Anterior cingulate cortex (tissue), 58 donors: ENCODE data around the gene PIP5K1A.
A peak's percentile ranks its signal among the peaks of the same experiment; 100 is the strongest.

Experiments used
- DNase-seq, 58 donors: peaks; one replicate each; lab custom pipeline; 2025; lab: John Stamatoyannopoulos, UW

The PIP5K1A gene

DNA sequence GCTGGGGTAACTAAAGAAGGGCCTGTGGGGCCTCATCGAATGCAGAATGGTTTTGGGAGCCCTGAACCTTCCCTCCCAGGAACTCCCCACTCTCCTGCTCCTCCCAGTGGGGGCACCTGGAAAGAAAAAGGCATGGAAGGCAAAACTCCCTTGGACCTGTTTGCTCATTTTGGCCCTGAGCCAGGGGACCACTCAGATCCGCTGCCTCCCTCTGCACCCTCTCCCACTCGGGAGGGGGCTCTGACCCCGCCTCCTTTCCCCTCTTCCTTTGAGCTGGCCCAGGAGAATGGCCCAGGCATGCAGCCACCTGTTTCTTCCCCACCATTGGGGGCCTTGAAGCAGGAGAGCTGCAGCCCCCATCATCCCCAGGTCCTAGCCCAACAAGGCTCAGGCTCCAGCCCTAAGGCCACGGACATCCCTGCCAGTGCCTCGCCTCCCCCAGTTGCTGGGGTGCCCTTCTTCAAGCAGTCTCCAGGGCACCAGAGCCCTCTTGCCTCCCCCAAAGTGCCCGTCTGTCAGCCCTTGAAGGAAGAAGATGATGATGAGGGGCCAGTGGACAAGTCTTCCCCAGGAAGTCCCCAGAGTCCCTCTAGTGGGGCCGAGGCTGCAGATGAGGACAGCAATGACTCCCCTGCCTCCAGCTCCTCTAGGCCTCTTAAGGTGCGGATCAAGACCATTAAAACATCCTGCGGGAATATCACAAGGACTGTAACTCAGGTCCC, 88.4 kb downstream of the PIP5K1A start:
- no peak for DNase-seq

DNA sequence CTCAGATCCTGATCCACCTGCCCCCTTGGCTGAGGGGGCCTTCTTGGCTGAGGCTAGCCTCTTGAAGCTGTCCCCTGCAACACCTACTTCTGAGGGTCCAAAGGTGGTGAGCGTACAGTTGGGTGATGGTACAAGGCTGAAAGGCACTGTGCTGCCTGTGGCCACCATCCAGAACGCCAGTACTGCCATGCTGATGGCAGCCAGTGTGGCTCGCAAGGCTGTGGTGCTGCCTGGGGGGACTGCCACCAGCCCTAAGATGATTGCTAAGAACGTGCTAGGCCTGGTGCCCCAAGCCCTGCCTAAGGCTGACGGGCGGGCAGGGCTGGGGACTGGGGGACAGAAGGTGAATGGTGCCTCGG, 89.0 kb downstream of the PIP5K1A start:
- no peak for DNase-seq

DNA sequence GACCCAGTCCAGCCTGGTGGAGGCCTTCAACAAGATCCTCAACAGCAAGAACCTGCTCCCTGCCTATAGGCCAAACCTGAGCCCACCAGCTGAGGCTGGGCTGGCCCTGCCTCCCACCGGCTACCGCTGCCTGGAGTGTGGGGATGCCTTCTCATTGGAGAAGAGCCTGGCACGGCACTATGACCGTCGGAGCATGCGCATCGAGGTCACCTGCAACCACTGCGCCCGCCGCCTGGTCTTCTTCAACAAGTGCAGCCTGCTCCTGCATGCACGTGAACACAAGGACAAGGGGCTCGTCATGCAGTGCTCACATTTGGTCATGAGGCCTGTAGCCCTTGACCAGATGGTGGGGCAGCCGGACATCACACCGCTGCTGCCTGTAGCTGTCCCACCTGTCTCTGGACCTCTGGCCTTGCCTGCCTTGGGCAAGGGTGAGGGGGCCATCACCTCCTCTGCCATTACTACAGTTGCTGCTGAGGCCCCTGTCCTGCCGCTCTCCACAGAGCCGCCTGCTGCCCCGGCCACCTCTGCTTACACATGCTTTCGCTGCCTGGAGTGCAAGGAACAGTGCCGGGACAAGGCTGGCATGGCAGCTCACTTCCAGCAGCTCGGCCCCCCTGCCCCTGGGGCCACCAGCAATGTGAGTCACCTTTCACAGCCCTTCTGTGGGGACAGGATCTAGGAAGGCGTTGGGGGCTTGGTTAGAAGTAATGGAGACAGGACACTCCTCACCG, 89.6 kb downstream of the PIP5K1A start:
- DNase-seq: no peak

DNA sequence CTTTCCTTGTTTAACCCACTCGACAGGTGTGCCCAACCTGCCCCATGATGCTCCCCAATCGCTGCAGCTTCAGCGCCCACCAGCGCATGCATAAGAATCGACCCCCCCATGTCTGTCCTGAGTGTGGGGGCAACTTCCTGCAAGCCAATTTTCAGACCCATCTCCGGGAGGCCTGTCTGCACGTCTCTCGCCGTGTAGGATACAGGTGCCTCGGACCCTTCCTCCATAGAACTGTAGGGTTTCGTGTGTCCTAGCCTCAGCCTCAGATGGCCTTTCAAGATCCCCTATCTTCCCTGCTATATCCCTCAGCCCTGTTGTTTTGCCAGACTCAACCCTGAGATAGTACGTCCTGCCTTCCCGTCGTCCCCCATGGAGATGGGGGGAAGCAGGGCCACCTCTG, 90.2 kb downstream of the PIP5K1A start:
- DNase-seq: no peak

DNA sequence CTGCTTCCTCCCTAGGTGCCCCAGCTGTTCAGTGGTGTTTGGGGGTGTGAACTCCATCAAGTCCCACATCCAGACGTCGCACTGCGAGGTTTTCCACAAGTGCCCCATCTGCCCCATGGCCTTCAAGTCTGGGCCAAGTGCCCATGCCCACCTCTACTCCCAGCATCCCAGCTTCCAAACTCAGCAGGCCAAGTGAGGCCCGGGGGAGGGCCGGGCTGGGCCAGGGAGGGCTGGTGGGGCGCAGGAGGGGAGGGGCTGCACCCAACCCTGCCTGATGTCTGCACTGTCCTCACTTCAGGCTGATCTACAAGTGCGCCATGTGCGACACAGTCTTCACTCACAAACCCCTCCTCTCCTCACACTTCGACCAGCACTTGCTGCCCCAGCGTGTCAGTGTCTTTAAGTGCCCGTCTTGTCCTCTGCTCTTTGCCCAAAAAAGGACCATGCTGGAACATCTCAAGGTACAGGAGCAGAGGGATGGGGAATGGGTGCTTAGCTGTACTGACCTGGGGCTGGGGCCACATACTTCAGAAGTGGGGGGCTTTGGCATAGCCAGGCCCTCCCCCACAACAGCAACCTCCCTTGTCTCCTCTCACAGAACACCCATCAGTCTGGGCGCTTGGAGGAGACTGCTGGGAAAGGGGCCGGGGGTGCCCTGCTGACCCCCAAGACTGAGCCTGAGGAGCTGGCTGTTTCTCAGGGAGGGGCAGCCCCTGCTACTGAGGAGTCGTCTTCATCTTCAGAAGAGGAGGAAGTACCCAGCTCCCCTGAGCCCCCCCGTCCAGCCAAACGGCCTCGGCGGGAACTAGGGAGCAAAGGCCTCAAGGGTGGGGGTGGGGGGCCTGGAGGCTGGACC, 91.0 kb downstream of the PIP5K1A start:
- DNase-seq: no peak

DNA sequence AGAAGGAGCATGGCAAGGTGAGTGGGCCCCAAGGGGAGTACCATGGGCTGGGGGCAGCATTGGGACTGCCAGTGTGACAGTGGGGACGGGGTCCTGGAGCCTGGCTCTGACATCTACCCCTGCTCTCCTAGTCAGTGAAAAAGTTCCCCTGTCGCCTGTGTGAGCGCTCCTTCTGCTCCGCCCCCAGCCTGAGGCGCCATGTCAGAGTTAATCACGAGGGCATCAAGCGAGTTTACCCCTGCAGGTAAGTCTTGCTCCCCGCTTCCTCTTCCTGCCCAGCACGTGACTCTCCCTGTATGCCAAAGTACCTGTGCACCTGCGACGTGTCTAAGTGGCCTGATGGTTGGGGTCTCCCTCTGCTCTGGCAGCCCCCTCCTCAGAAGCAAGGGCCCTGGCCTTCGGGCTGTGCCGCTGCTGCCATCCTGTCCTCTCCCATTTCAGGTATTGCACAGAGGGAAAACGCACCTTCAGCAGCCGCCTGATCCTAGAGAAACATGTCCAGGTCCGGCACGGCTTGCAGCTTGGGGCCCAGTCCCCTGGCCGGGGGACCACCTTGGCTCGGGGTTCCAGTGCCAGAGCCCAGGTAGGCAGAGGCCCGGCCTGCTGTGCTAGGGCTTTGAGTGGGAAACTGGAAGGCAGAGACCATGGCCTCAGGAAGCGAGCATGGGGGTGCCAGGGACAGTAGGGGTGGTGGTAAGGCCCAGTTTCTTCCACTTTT, 91.8 kb downstream of the PIP5K1A start:
- DNase-seq: no peak

DNA sequence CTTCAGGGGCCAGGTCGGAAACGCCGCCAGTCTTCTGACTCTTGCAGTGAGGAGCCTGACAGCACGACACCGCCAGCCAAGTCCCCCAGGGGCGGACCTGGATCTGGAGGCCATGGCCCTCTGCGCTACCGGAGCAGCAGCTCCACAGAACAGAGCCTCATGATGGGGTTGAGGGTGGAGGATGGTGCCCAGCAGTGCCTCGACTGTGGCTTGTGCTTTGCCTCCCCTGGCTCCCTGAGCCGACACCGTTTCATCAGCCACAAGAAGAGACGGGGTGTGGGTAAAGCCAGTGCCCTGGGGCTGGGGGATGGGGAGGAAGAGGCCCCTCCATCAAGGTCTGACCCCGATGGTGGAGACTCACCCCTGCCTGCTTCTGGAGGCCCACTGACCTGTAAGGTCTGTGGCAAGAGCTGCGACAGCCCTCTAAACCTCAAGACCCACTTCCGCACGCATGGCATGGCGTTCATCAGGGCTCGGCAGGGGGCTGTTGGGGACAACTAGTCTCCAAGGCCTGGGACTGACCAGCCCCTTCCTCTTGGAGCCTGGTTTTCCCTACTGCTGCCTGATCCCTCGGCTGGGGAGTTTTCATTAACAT, 92.5 kb downstream of the PIP5K1A start:
- DNase-seq: no peak

DNA sequence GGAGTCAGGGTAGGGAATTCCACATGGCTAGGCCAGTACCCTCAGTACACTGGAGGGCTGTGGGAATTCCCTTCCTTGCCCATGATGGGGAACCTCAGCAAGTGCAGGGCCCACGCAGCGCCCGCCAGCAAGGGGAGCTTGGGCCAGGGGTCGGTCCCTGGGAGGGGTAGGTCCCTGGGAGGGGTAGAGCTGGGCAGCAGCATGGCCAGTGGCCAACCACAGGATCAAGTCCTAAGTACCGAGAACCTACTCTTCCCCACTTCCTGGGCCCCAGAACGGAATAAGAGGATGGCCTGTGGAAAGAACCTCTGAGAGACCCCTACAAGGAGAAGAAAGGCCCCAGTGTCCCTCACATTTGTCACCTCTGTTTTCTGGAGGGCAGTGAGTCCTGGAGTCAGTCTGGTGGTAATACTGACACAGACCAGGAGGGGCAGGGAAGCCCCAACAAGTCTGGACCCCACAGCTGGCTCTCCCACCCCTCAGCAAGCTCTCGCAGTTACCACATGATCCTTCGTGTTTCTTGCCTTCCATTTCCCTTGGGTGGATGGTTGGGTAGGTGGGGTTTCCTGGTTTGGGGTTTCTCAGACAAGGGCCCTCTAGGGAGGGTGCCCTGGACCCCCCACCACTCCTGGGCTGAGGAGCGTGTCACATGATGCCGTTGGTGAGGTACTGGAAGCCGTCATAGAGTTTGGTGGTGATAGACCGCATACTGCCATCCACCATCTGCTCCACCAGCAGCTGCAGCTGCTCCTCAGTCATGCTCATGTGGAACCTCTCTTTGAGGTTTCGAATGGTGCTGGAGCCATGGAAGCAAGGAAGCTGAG, 94.1 kb downstream of the PIP5K1A start:
- DNase-seq: peak in 2 of 58 donors; percentile 10 to 11

DNA sequence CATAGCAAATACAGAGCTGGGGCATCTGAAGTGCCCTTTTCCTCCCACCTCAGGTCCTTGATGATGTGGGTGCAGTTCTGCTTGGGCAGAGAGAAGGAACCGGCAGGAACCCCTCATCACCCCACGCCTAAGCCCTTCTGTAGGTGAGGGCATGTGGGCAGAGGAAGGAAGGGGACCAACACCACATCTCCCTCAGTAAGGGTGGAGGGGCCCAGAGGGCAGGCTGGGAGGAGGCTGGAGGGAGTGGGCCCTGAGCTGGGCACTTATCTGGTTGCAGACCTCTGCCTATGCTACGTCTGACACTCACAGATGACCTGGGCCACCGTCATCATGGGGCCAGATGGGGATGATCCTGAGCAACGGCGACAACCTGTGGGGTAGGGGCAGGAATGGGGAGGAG, 94.7 kb downstream of the PIP5K1A start:
- DNase-seq: no peak

DNA sequence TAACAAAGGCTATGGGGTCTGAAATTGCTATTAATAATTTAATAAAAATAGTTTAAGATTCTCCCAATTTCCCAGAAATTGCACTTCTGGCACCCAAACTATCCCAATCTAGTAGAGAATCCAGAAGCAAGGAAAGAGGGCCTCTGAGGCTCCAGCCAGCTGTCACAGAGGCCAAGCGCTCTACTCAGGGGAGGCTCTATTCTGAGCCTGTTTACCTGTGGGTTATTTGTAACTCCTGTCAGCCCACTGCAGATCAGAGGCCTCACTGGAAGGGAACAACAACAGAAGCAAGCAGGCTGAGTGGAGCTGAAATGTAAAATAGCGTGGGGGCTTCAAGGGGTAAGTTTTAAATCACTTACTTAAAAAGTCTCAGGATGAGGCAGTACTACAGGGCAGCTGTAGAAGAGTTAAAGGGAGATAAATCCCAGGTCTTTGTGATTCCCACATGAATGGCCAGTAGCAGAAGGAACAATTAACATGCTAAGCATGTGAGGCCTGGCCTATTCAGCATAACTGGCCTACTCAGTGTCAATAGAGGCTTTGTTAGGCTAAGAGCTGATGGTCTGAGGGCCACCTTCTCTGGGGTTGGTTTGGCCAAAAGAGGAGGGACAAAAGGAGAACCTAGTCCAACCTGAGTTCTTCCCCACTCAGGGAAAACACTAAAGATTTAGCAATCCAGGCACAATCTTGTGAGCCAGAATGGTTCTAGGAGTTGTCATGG, 96.5 kb downstream of the PIP5K1A start:
- DNase-seq: peak in 37 of 58 donors; percentile 7 to 87 (median 39)
